ENCODE results near the gene CACFD1.

DNA sequence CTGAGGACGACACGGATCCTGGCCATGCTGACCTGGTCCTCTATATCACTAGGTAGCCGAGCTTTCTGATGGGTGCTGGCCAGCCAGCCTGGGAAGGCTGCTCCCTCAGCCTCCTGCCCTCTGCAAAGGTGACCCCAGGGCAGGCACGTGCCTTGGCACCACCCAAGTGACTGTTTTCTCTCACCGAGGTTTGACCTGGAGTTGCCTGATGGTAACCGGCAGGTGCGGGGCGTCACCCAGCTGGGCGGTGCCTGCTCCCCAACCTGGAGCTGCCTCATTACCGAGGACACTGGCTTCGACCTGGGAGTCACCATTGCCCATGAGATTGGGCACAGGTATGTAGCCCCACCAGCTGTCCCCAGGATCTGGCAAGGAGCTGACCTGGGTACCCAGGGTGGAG lies 33.8 kb upstream of the CACFD1 start:
- TF ChIP-seq POLR2A (IDR thresholded peaks at IDR 0.05) (no peak), CTCF (IDR thresholded peaks at IDR 0.05) (no peak)

All from uterus (tissue), 2 donors.